DOHH2 (cell line): ENCODE results near the gene NDFIP2.

Source experiments
- CTCF ChIP-seq: fragments of 200-600 bp; sonication (generic); IDR thresholded peaks from one replicate; pipeline ENCODE4 v1.5.1; 2014; ENCODE audit warnings: antibody characterized with exemption, mild to moderate bottlenecking, low read depth, low read length; ENCODE audit not compliant: poor library complexity, severe bottlenecking
- EZH2phosphoT487 ChIP-seq: fragments of 200-600 bp; sonication (generic); IDR thresholded peaks from 2 replicates; pipeline ENCODE4 v1.6.1; 2017; ENCODE audit warnings: borderline replicate concordance, mild to moderate bottlenecking, antibody characterized with exemption, low read length, moderate library complexity, mixed read lengths

GRCh38 chr13:79496188-79496587 is 15.2 kb downstream of the NDFIP2 start:
- no peak for TF ChIP-seq CTCF
- no peak for TF ChIP-seq EZH2phosphoT487
